Measurements from ENCODE around the gene PRKD2. TPM values are rescaled to one million over a fixed set of nuclear protein-coding genes. Genes with fewer than 3 reads are reported as not detected.
"Not testable (repeated sequence)": the region's sequence is repeated elsewhere in the genome, so short reads cannot be mapped to it uniquely, and the experiment has no call there.

PRKD2 gene
- total and polyA plus RNA-seq, 2 of the 8 experiments (the other 6 are each of a cell fraction or from before 2014, with no cell fraction given): 24.4 to 63.8 TPM

GRCh38 chr19:46629546-46630025 lies 87.3 kb downstream of the PRKD2 start (continued):
- TF ChIP-seq GTF2F1 (IDR thresholded peaks at IDR 0.05; ENCODE audit: borderline replicate concordance, low read depth, low read length) (no peak), RXRA (IDR thresholded peaks at IDR 0.05; ENCODE audit: insufficient read depth, low read depth, low read length) (no peak), ZNF274 (IDR thresholded peaks at IDR 0.05; ENCODE audit: borderline replicate concordance, extremely low read depth, low read length) (no peak)

DNA sequence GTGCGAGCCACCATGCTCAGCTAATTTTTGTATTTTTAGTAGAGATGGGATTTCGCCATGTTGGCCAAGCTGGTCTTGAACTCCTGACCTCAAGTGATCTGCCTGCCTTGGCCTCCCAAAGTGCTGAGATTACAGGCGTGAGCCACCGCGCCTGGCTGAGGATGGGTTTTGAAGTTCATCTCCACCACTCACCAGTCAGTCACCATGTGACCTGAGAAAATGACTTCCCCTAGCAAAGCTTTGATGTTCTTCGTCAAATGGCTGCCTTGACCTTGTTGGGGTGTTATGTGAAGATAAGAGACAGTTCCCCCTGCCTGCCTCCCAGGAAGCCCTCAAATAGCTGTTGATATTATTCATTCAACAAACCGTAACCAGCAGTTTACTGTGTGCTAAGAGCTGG lies 87.9 kb downstream of the PRKD2 start:
- FAIRE-seq: not testable (repeated sequence)

More for the DNA sequence above, 87.9 kb downstream of the PRKD2 start:
- Histone ChIP-seq H3K27me3 (replicated peaks in 1 of 4; ENCODE audit: control insufficient read depth in 3 of 4, extremely low read depth in 1 of 4, insufficient read depth in 3 of 4, low read length in 3 of 4) (peaks cover 0 to 12% (median 10%) of the 10 kb centered on the region in 4 experiments; a peak in 6 of 7 replicates), H3K4me1 (replicated peaks in 1 of 4; ENCODE audit: control insufficient read depth in 3 of 4, insufficient read depth in 4 of 4, low read length in 3 of 4) (peaks cover 0 to 19% (median 12%) of the 10 kb centered on the region in 4 experiments; a peak in 6 of 7 replicates)
- POLR2A ChIA-PET (ENCODE audit: partially characterized antibody): interaction anchor here (1.8 kb wide), 1 partner anchor 27 kb away, joined by 7 read pairs; no protein-coding TSS in a partner anchor
- H3K79me1 ChIP-seq (ENCODE audit: low read depth, low read length); H2AK5ac ChIP-seq (ENCODE audit: low read depth, low read length); H4K91ac ChIP-seq (replicated peaks; ENCODE audit: insufficient read length, low read length); H4K8ac ChIP-seq (ENCODE audit: extremely low read depth, insufficient read depth, low read length); H2BK120ac ChIP-seq (replicated peaks; ENCODE audit: low read depth, low read length); H3K9ac ChIP-seq (replicated peaks in 1 of 4; ENCODE audit: extremely low read depth in 1 of 4, low read depth in 3 of 4, low read length in 3 of 4); H3K79me2 ChIP-seq (ENCODE audit: control insufficient read depth in 1 of 2, insufficient read depth in 2 of 2, low read length in 2 of 2); H3K9me3 ChIP-seq (ENCODE audit: insufficient read depth in 2 of 2, low read depth in 1 of 2, low read length in 1 of 2); H2BK15ac ChIP-seq (ENCODE audit: low read length); H3K23me2 ChIP-seq (ENCODE audit: low read depth, low read length); H2AFZ ChIP-seq (ENCODE audit: low read length); H4K20me1 ChIP-seq (replicated peaks in 1 of 2; ENCODE audit: control insufficient read depth in 1 of 2, insufficient read depth in 2 of 2, low read length in 2 of 2); H3K4ac ChIP-seq (replicated peaks; ENCODE audit: insufficient read length, low read depth, low read length); H3K23ac ChIP-seq (ENCODE audit: insufficient read length); H3K56ac ChIP-seq (replicated peaks; ENCODE audit: insufficient read length, low read depth, low read length); H3K14ac ChIP-seq (ENCODE audit: insufficient read length); H3K4me3 ChIP-seq (ENCODE audit: extremely low read depth in 1 of 4, insufficient read depth in 2 of 4, low read depth in 3 of 4, low read length in 4 of 4); H2BK20ac ChIP-seq (ENCODE audit: low read length); H3K18ac ChIP-seq (ENCODE audit: extremely low read depth, low read length); DNase-seq (ENCODE audit: low read depth in 1 of 2, low spot score in 2 of 2); H3K36me3 ChIP-seq (ENCODE audit: control insufficient read depth in 2 of 4, insufficient read depth in 4 of 4, low read length in 3 of 4); H3K4me2 ChIP-seq (ENCODE audit: insufficient read depth in 1 of 2, low read depth in 2 of 2, low read length in 2 of 2); H2BK12ac ChIP-seq (ENCODE audit: low read depth, low read length); H2BK5ac ChIP-seq (ENCODE audit: low read depth, low read length); H4K5ac ChIP-seq (ENCODE audit: insufficient read length, low read depth, low read length); H3K27ac ChIP-seq (ENCODE audit: low read depth, low read length): not testable (repeated sequence)
- WGBS, 2 experiments (ENCODE audit: extremely low coverage in 1 of 2, insufficient coverage in 1 of 2, insufficient read length in 1 of 2, insufficient replicate concordance in 2 of 2, low coverage in 1 of 2, low lambda C conversion rate in 2 of 2, missing lambda C conversion rate in 1 of 2): 92% methylated on average over 7 of the region's 7 CpGs; no CpG with 5 or more reads in 1 of the 2 experiments
- CTCF ChIA-PET (ENCODE audit: partially characterized antibody): interaction anchor here (0.6 to 15.3 kb wide), 4 partner anchors 12 to 211 kb away, joined by 6 to 309 read pairs (median 32); partner anchors contain the start of gene DACT3

Data from H1 (cell line).